Upper lobe of left lung (tissue), 6 donors: ENCODE data around the gene PRSS56. TPM values are rescaled to one million over a fixed set of nuclear protein-coding genes. Genes with fewer than 3 reads are reported as not detected.

Experiments
- ATAC-seq, 2 donors: fragments of 200-7000 bp; cut with Tn5 transposase; one replicate each; pipeline ENCODE4 v1.9.1; 2022; ENCODE audit warnings: mild to moderate bottlenecking in 2 of 2, moderate library complexity in 2 of 2; ENCODE audit not compliant: low FRiP score in 2 of 2
- DNase-seq, 2 donors: peaks; one replicate each; pipeline ENCODE4 v3.0.0-alpha.2; 2019 to 2020
- H3K27ac ChIP-seq, 4 donors: fragments of 200-600 bp; sonication (generic); one replicate each; pipeline ENCODE4 v1.5.1; 2016 to 2019
- H3K27me3 ChIP-seq, 4 donors: fragments of 200-600 bp; sonication (generic); one replicate each; pipeline ENCODE4 v1.5.1; 2017 to 2019
- H3K36me3 ChIP-seq, 4 donors: fragments of 200-600 bp; sonication (generic); one replicate each; pipeline ENCODE4 v1.5.1; 2016 to 2019
- H3K4me1 ChIP-seq, 4 donors: fragments of 200-600 bp; sonication (generic); one replicate each; pipeline ENCODE4 v1.5.1; 2018 to 2019
- H3K4me3 ChIP-seq, 4 donors: fragments of 200-600 bp; sonication (generic); one replicate each; pipeline ENCODE4 v1.5.1; 2017 to 2019; ENCODE audit warnings: mild to moderate bottlenecking in 2 of 4, moderate library complexity in 1 of 4
- H3K9me3 ChIP-seq, 4 donors: fragments of 200-600 bp; sonication (generic); one replicate each; pipeline ENCODE4 v1.5.1; 2018 to 2019
- EP300 ChIP-seq, 4 donors: sonication (generic); formaldehyde crosslinking; IDR thresholded peaks; one replicate each; pipeline ENCODE4 v1.5.1; 2017; ENCODE audit warnings: antibody characterized with exemption in 4 of 4, control low read depth in 2 of 4
- POLR2A ChIP-seq, 4 donors: fragments of 450-650 bp; IDR thresholded peaks; one replicate each; pipeline ENCODE4 v1.5.1; 2016 to 2017; ENCODE audit warnings: antibody characterized with exemption in 4 of 4, mild to moderate bottlenecking in 2 of 4
- POLR2AphosphoS5 ChIP-seq, 2 donors: sonication (generic); formaldehyde crosslinking; IDR thresholded peaks; one replicate each; pipeline ENCODE4 v1.5.1; 2017; ENCODE audit warnings: antibody characterized with exemption in 2 of 2
- WGBS, 2 donors: methylation state at CpG; one replicate each; pipeline ENCODE4 v1.1.5; 2017 to 2018; 5-methylcytosine and 5-hydroxymethylcytosine counted together
- total RNA-seq, 6 donors: library from RNA; depleted of rRNA in 4 of 6; stranded (reverse); fragments of >200 nt in 4 of 6; gene quantifications; one replicate each; pipeline versions ENCODE4 v1.1.0 to v1.2.1, GENCODE V29; 2016 to 2021
- TF ChIP-seq, protein P1 (sequence below), 6 experiments: fragments of 450-650 bp in 4 of 6; fragments of 200-600 bp in 2 of 6; sonication (generic) in 2 of 6; IDR thresholded peaks; one replicate each; pipeline ENCODE4 v1.5.1; 2016 to 2019; ENCODE audit warnings: antibody characterized with exemption in 6 of 6
- donor health status: DM: no; HTN: no; CAD: no; lungs with moderate emphysema.
- donor health status: DM: no; HTN: yes; CAD: no; lungs with severe emphysema.

PRSS56 gene
- total RNA-seq, 6 donors from 2014 or later, result not detected

DNA sequence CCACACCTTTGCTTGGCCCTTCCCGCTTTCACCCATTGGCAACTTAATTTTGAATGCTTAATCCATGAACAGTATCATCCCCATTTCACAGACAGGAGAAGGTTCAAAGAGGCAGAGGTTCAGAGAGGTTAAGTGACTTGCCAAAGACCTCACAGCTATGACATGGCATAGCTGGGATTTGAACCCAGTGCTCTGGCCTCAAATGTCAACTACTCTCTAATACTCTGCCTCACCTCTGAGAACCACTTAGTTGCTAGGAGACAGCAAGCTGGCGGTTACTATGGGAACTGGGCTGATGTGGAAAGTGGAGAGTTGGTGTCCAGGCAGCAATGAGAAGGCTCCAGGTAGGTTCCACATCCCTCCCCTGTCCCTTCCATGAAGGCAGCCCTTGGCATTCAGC, 15.8 kb upstream of the PRSS56 start:
- TF ChIP-seq POLR2AphosphoS5 (IDR thresholded peaks at IDR 0.05) (no peak), EP300 (IDR thresholded peaks at IDR 0.05) (no peak), POLR2A (IDR thresholded peaks at IDR 0.05) (no peak)
- TF ChIP-seq, protein P1, sequence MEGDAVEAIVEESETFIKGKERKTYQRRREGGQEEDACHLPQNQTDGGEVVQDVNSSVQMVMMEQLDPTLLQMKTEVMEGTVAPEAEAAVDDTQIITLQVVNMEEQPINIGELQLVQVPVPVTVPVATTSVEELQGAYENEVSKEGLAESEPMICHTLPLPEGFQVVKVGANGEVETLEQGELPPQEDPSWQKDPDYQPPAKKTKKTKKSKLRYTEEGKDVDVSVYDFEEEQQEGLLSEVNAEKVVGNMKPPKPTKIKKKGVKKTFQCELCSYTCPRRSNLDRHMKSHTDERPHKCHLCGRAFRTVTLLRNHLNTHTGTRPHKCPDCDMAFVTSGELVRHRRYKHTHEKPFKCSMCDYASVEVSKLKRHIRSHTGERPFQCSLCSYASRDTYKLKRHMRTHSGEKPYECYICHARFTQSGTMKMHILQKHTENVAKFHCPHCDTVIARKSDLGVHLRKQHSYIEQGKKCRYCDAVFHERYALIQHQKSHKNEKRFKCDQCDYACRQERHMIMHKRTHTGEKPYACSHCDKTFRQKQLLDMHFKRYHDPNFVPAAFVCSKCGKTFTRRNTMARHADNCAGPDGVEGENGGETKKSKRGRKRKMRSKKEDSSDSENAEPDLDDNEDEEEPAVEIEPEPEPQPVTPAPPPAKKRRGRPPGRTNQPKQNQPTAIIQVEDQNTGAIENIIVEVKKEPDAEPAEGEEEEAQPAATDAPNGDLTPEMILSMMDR (IDR thresholded peaks at IDR 0.05), result no peak
- Histone ChIP-seq H3K36me3 (no peaks in the 10 kb centered on the region), H3K4me3 (no peak overlapping the region), H3K27ac (no peak overlapping the region), H3K4me1 (peaks cover 8 to 18% (median 15%) of the 10 kb centered on the region in 4 donors), H3K27me3 (peaks cover 0 to 27% (median 17%) of the 10 kb centered on the region in 4 donors), H3K9me3 (no peaks in the 10 kb centered on the region)
- no peak for ATAC-seq
- DNase-seq, result no peak
- WGBS, 2 donors, result 87 to 92% methylated on average over 2 of the region's 2 CpGs

DNA sequence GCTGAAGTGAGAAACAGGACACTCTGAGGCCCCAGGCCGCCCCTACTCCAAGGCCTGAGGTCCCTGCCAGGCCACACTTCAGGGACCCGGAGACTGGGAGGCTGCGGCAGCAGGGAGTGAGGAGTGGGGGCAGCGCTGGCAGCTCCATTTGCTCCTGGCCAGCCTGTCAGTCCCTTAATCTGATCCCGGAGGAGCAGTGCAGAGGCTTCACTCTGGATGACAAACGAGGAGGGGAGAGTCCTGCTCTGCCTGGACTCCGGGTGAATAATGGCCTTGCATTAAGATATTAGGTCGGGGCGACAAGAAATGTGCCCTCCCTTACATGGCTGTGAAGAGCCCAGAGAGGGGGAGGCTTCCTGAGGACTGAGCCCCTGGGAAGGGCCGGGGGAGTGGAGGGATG, 14.3 kb upstream of the PRSS56 start:
- TF ChIP-seq POLR2A (IDR thresholded peaks at IDR 0.05), result no peak
- TF ChIP-seq, protein P1 (IDR thresholded peaks at IDR 0.05), result no peak
- TF ChIP-seq EP300 (IDR thresholded peaks at IDR 0.05), result no peak
- no peak for TF ChIP-seq POLR2AphosphoS5 (IDR thresholded peaks at IDR 0.05)
- Histone ChIP-seq H3K4me1 (peaks cover 8 to 18% (median 15%) of the 10 kb centered on the region in 4 donors), H3K27ac (no peak overlapping the region), H3K27me3 (peaks cover 0 to 25% (median 17%) of the 10 kb centered on the region in 4 donors), H3K4me3 (no peak overlapping the region), H3K36me3 (no peaks in the 10 kb centered on the region), H3K9me3 (no peaks in the 10 kb centered on the region)
- WGBS, 2 donors, result 46 to 48% methylated on average over 4 to 10 of the region's 10 CpGs
- DNase-seq (no peak), ATAC-seq (no peak)

DNA sequence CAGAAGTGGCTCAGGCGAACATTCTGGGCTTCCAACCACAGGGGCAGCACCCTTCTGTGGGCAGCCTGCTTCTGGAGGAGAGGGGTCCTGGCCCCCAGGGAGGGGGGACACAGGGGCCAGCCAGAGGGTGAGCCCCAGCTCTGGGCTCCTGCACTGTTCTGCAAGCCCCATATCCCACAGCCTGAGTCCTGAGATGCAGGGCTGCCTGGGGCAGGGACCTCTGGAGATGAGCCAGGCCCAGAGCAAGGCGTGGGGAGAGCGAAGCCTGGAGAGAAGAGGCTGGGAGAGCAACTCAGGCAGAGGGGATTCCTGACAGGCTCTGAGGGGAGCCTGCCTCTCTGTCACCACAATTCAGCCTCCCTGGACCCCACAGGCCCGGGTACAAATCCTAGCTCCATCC, 13.5 kb upstream of the PRSS56 start:
- TF ChIP-seq EP300 (IDR thresholded peaks at IDR 0.05), result no peak
- no peak for TF ChIP-seq POLR2A (IDR thresholded peaks at IDR 0.05)
- no peak for TF ChIP-seq POLR2AphosphoS5 (IDR thresholded peaks at IDR 0.05)
- TF ChIP-seq, protein P1 (IDR thresholded peaks at IDR 0.05), result no peak
- H3K4me3 ChIP-seq, result no peak overlapping the region
- no peaks in the 10 kb centered on the region for H3K9me3 ChIP-seq
- peaks cover 0 to 23% (median 17%) of the 10 kb centered on the region in 4 donors for H3K27me3 ChIP-seq
- DNase-seq, result no peak
- no peak for ATAC-seq
- H3K4me1 ChIP-seq, result peaks cover 8 to 18% (median 15%) of the 10 kb centered on the region in 4 donors
- WGBS, 2 donors, result 44 to 62% methylated on average over 3 to 4 of the region's 4 CpGs
- no peak overlapping the region for H3K27ac ChIP-seq
- H3K36me3 ChIP-seq, result no peaks in the 10 kb centered on the region

DNA sequence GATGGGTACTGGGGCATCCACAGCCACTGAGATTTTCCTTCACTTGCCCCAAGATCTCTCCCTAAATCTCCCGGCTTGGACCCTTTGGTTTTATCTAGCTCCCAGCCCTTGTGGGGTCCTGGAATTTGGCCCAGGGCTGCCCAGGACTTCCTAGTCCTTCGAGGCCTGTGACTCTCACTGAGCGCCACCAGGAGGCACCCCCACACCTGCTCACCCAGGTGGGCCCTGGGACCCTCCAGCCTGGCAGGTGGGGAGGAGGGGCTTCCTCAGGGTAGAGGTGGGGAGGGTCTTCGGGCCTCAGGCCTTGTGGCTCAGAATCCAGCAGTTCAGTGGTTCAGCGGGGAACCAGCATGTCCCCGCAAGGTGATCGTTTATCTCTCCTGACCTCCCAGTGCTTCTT, 11.9 kb upstream of the PRSS56 start:
- 71 to 86% methylated on average over 5 to 6 of the region's 7 CpGs for WGBS, 2 donors
- TF ChIP-seq, protein P1 (IDR thresholded peaks at IDR 0.05), result no peak
- TF ChIP-seq EP300 (IDR thresholded peaks at IDR 0.05) (no peak), POLR2AphosphoS5 (IDR thresholded peaks at IDR 0.05) (no peak), POLR2A (IDR thresholded peaks at IDR 0.05) (no peak)
- no peak for DNase-seq
- H3K4me3 ChIP-seq, result no peak overlapping the region
- no peak for ATAC-seq
- H3K36me3 ChIP-seq, result no peaks in the 10 kb centered on the region
- no peak overlapping the region for H3K27ac ChIP-seq
- peaks cover 3 to 7% (median 5%) of the 10 kb centered on the region in 4 donors for H3K4me1 ChIP-seq
- H3K27me3 ChIP-seq, result peaks cover 0 to 14% (median 10%) of the 10 kb centered on the region in 4 donors
- H3K9me3 ChIP-seq, result no peaks in the 10 kb centered on the region

DNA sequence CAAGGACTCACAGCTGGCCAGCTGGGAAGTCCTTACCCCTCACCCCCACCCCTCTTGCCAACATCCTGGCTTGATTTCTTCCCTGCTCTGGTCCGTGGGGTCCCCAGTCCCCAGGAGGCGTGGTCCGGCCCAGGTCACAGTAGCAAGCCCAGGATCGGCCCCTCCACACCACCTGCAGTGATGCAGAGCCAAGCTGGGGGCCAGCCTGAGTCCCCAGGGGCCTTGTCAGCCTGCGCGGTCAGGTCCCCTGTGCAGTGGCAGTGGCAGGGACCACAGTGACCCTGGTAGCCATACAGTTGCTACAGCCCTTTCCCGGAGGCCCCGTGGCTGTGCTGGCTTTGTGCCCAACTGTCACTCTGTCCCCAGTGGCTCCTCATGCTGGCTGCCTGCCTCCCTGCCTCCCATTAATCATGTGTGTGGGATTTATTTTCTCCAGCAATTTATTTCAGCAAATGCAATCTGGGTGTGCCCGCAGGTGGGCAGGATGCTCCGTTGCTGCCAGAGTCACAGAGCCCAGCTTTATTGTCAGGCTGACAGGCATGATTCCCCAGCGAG, 8.8 kb upstream of the PRSS56 start:
- peak in 1 of 2 donors; percentile 71 for DNase-seq
- TF ChIP-seq POLR2A (IDR thresholded peaks at IDR 0.05) (no peak), EP300 (IDR thresholded peaks at IDR 0.05) (no peak), POLR2AphosphoS5 (IDR thresholded peaks at IDR 0.05) (no peak)
- TF ChIP-seq, protein P1 (IDR thresholded peaks at IDR 0.05), result no peak
- no peak overlapping the region for H3K4me3 ChIP-seq
- H3K9me3 ChIP-seq, result no peaks in the 10 kb centered on the region
- H3K4me1 ChIP-seq, result no peaks in the 10 kb centered on the region
- no peak overlapping the region for H3K27ac ChIP-seq
- H3K36me3 ChIP-seq, result no peaks in the 10 kb centered on the region
- no peak for ATAC-seq
- WGBS, 2 donors, result 25 to 72% methylated on average over 2 to 7 of the region's 11 CpGs
- H3K27me3 ChIP-seq, result no peaks in the 10 kb centered on the region
